ENCODE results near the gene LHPP.

The LHPP gene

DNA sequence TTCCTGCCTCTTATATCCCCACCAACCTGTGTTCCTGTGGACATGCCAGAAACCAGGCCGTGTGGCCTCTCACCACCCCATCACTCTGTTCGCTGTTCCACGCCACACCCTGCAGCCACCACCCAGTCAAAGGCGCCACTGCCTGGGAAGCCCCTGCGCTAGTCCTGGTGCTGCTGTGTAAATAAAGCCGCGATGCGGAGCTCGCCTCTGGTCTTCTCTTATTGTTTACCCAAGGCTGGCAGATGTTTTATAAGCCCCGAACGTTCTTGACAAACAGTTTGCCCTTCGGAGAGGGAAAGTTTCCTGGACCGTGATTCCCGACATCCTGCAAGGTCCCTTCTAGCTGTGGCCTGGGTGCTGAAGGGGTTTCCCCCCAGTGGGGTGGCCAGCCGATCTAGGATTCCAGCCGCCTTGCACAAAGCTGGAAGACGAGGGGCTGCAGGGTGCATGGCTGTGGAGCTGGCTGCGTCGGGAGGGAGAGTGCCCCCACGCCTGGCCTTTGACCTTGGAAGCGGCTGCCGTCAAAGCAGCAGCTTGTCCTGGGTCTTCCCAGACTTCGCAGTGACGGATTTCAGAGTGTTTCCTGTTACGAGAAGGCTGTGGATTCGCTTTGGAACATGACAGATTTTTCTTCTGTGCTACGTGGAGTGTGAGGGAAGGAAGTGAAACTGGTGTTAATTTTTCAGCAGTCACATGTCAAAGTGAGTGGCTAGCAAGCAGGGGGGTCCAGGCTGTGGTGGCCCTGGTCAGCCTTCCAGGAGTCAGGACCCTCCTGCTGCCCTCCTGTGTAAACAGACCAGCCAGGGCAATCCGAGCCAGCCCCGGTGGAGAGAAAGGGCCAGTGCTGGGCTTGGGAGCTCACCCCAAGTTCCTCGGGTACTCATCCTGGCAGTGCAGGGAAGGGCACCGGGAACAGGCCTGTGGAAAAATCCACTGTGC, 61.6 kb downstream of the LHPP start:
- Mint-ChIP-seq H3K27ac (no peak overlapping the region), H3K36me3 (ENCODE audit: low read depth) (no peaks in the 10 kb centered on the region), H3K27me3 (no peaks in the 10 kb centered on the region), H3K9me3 (no peaks in the 10 kb centered on the region), H3K4me1 (no peaks in the 10 kb centered on the region), H3K4me3 (no peak overlapping the region)
- no peak for DNase-seq
- no peak for ATAC-seq

GRCh38 chr10:124523901-124524300, 62.3 kb downstream of the LHPP start:
- Mint-ChIP-seq H3K4me3 (no peak overlapping the region), H3K27ac (no peak overlapping the region), H3K36me3 (ENCODE audit: low read depth) (no peaks in the 10 kb centered on the region), H3K9me3 (no peaks in the 10 kb centered on the region), H3K27me3 (no peaks in the 10 kb centered on the region), H3K4me1 (no peaks in the 10 kb centered on the region)
- DNase-seq: no peak
- no peak for ATAC-seq

- H3K27me3 Mint-ChIP-seq: no peaks in the 10 kb centered on the region
- no peak overlapping the region for H3K4me3 Mint-ChIP-seq
- H3K9me3 Mint-ChIP-seq: no peaks in the 10 kb centered on the region
- peaks cover under 1% of the 10 kb centered on the region for H3K4me1 Mint-ChIP-seq
- H3K27ac Mint-ChIP-seq: no peak overlapping the region
- no peaks in the 10 kb centered on the region for H3K36me3 Mint-ChIP-seq (ENCODE audit: low read depth)
- no peak for DNase-seq
- ATAC-seq: no peak
These were observed 63.5 kb downstream of the LHPP start for GRCh38 chr10:124524991-124525653.

GRCh38 chr10:124525751-124526600, 64.4 kb downstream of the LHPP start:
- no peaks in the 10 kb centered on the region for H3K36me3 Mint-ChIP-seq (ENCODE audit: low read depth)
- no peaks in the 10 kb centered on the region for H3K9me3 Mint-ChIP-seq
- no peak overlapping the region for H3K27ac Mint-ChIP-seq
- H3K4me3 Mint-ChIP-seq: no peak overlapping the region
- DNase-seq (no peak), ATAC-seq (no peak)
- H3K4me1 Mint-ChIP-seq: peaks cover 3% of the 10 kb centered on the region
- H3K27me3 Mint-ChIP-seq: no peaks in the 10 kb centered on the region

GRCh38 chr10:124526621-124527267, 65.1 kb downstream of the LHPP start:
- Mint-ChIP-seq H3K4me1 (peaks cover 3% of the 10 kb centered on the region), H3K27ac (no peak overlapping the region), H3K9me3 (no peaks in the 10 kb centered on the region), H3K4me3 (no peak overlapping the region), H3K27me3 (no peaks in the 10 kb centered on the region), H3K36me3 (ENCODE audit: low read depth) (no peaks in the 10 kb centered on the region)
- ATAC-seq: no peak
- no peak for DNase-seq

DNA sequence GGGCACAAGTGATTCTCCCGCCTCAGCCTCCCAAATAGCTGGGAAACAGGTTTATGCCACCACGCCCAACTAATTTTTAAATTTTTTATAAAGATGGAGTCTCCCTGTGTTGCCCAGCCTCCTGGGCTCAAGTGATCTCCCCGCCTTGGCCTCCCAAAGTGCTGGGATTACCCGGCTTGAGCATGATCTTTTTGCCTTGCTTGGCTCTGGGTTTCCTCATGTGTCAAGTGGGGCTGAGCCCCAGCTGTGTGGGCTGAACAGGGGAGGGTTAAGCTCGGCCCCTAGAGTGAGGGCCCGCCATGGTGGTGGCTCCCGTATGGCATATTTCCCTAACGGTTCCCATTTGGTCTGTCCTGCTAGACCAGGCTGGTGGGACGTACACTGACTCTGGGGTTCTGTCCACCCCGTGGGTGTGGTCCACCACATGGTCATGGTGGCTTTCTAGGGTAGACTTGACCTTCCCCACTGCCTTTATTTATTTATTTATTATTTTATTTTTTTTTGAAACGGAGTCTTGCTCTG, 66.3 kb downstream of the LHPP start:
- Mint-ChIP-seq H3K4me1 (peaks cover 3% of the 10 kb centered on the region), H3K36me3 (ENCODE audit: low read depth) (no peaks in the 10 kb centered on the region), H3K27ac (no peak overlapping the region), H3K4me3 (no peak overlapping the region), H3K27me3 (no peaks in the 10 kb centered on the region), H3K9me3 (no peaks in the 10 kb centered on the region)
- no peak for ATAC-seq
- no peak for DNase-seq

DNA sequence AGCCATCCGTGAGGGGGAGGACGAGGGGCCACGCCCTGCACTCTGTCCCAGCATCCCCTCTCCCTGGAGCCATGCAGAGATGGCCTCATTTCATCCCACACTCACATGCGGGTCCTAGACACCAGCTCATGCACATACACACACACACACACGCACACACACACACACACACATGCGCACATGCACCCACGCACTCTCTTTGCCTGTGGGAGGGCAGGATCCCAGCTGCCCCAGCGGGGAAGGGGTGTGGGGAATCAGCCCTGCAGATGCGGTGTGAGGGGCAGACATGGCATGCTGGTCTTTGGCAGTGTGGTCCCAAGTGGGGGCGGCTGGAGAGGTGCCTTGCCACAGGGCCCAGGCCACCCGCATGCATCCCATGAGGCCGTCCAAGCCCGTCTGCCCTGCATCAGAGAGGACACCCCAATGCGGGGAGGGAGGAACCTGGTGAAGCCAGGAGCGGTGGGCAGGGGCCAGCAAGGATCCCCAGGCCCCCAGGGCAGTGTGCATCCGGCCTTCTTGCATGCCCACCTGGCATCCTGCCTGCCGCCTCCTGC, 68.1 kb downstream of the LHPP start:
- no peak for DNase-seq
- Mint-ChIP-seq H3K27me3 (no peaks in the 10 kb centered on the region), H3K4me3 (no peak overlapping the region), H3K27ac (no peak overlapping the region), H3K4me1 (peaks cover 7% of the 10 kb centered on the region), H3K36me3 (ENCODE audit: low read depth) (no peaks in the 10 kb centered on the region), H3K9me3 (no peaks in the 10 kb centered on the region)
- ATAC-seq: peak; percentile 10

DNA sequence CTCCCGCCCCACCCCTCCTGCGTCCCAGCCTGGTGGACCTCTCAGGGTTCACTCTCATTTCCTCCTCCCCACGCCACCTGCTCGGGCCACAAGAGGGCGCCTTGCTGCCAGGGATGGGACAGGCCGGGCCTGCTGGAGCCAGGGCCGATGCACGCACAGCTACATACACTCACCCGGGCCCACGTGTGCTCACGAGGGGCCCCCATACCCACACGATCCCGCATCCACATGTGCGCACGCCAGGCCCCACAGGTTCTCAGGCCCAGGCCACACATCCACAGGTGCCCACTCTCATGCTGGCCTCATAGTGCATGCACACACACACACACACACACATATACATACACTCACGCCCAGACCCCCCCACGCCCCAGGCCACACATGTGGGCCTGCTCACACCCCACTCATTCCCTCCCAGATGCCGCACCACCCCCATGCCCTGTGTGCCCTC, 68.6 kb downstream of the LHPP start:
- Mint-ChIP-seq H3K9me3 (no peaks in the 10 kb centered on the region), H3K4me3 (no peak overlapping the region), H3K27ac (peak overlapping the region; percentile 22), H3K27me3 (no peaks in the 10 kb centered on the region), H3K36me3 (ENCODE audit: low read depth) (no peaks in the 10 kb centered on the region), H3K4me1 (peaks cover 12% of the 10 kb centered on the region)
- DNase-seq (peak; percentile 89), ATAC-seq (peak; percentile 91)

GRCh38 chr10:124530816-124531215, 69.2 kb downstream of the LHPP start:
- DNase-seq (no peak), ATAC-seq (no peak)
- H3K9me3 Mint-ChIP-seq: no peaks in the 10 kb centered on the region
- H3K4me3 Mint-ChIP-seq: no peak overlapping the region
- H3K4me1 Mint-ChIP-seq: peaks cover 12% of the 10 kb centered on the region
- H3K27me3 Mint-ChIP-seq: no peaks in the 10 kb centered on the region
- H3K36me3 Mint-ChIP-seq (ENCODE audit: low read depth): no peaks in the 10 kb centered on the region
- H3K27ac Mint-ChIP-seq: no peak overlapping the region

GRCh38 chr10:124532106-124532641, 70.6 kb downstream of the LHPP start:
- no peaks in the 10 kb centered on the region for H3K27me3 Mint-ChIP-seq
- no peak overlapping the region for H3K4me3 Mint-ChIP-seq

GRCh38 chr10:124532788-124533187, 71.2 kb downstream of the LHPP start:
- Mint-ChIP-seq H3K4me3 (no peak overlapping the region), H3K27ac (no peak overlapping the region), H3K36me3 (ENCODE audit: low read depth) (no peaks in the 10 kb centered on the region), H3K9me3 (no peaks in the 10 kb centered on the region), H3K4me1 (peaks cover 12% of the 10 kb centered on the region), H3K27me3 (no peaks in the 10 kb centered on the region)
- ATAC-seq: no peak
- no peak for DNase-seq

More at GRCh38 chr10:124532106-124532641, 70.6 kb downstream of the LHPP start:
- ATAC-seq (no peak), DNase-seq (no peak)
- no peaks in the 10 kb centered on the region for H3K9me3 Mint-ChIP-seq
- H3K4me1 Mint-ChIP-seq: peaks cover 12% of the 10 kb centered on the region
- H3K27ac Mint-ChIP-seq: no peak overlapping the region
- no peaks in the 10 kb centered on the region for H3K36me3 Mint-ChIP-seq (ENCODE audit: low read depth)

DNA sequence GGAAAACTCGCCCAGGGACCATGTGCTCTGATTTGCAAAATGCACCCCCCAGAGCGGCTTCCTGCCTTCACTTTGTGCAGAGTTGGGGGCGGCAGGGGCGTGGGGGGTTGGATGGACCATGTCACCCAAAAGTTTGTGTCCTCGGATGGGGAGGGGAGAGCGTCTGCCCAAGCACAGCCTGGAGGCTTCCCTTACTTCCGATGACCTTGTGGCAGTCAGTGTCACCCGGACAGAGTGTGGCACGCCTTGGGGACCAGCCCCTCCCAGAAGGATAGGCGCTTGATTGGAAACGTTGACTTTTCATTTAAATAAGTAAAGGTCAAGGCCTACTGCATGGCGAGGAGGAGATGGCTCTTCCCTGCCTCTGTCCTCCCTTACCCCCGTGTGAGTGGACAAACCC, 71.6 kb downstream of the LHPP start:
- Mint-ChIP-seq H3K27ac (no peak overlapping the region), H3K9me3 (no peaks in the 10 kb centered on the region), H3K36me3 (ENCODE audit: low read depth) (no peaks in the 10 kb centered on the region), H3K4me1 (peaks cover 12% of the 10 kb centered on the region), H3K27me3 (no peaks in the 10 kb centered on the region), H3K4me3 (no peak overlapping the region)
- no peak for DNase-seq
- ATAC-seq: no peak

GRCh38 chr10:124534231-124534798, 72.7 kb downstream of the LHPP start:
- H3K4me1 Mint-ChIP-seq: peaks cover 12% of the 10 kb centered on the region
- no peak overlapping the region for H3K4me3 Mint-ChIP-seq
- peak; percentile 23 for DNase-seq

More at GRCh38 chr10:124534231-124534798, 72.7 kb downstream of the LHPP start:
- Mint-ChIP-seq H3K27ac (no peak overlapping the region), H3K36me3 (ENCODE audit: low read depth) (no peaks in the 10 kb centered on the region), H3K27me3 (no peaks in the 10 kb centered on the region), H3K9me3 (no peaks in the 10 kb centered on the region)
- ATAC-seq: no peak

Measured in activated naive CD8-positive, alpha-beta T cell treated with anti-CD3 and anti-CD28 coated beads, Interleukin-2, amount 50 U/mL, for 24 hours (primary cell).